Endothelial cell of umbilical vein (primary cell): ENCODE results near the gene MAST4. TPM values are rescaled to one million over a fixed set of nuclear protein-coding genes. Genes with fewer than 3 reads are reported as not detected.

Experiments
- BruUV-seq: library from RNA; stranded (reverse); fragments of 400-500 nt; replicated peaks from 2 replicates; lab custom pipeline; 2021; lab: Mats Ljungman, UMichigan
- CTCF ChIA-PET: fragments of 300-600, 350-600 bp; sonication (Branson Sonifier 250); formaldehyde crosslinking; loops from one replicate; lab custom pipeline; 2021; ENCODE audit warnings: antibody characterized with exemption, inconsistent platforms; lab: Charles Lee
- POLR2A ChIA-PET: fragments of 300-600, 350-600 bp; sonication (Branson Sonifier 250); formaldehyde crosslinking; loops from one replicate; lab custom pipeline; 2021; ENCODE audit warnings: antibody characterized with exemption, inconsistent platforms; lab: Charles Lee
- DNase-seq: peaks from one replicate; pipeline ENCODE4 v3.0.0-alpha.2; 2011; ENCODE audit warnings: low read depth, low spot score
- FAIRE-seq: peaks from 2 replicates; lab custom pipeline; 2011; peaks lifted over from hg19 to GRCh38; lab: Jason Lieb, UNC
- H2AFZ ChIP-seq: 2 replicates; pipeline ENCODE4 v1.6.0; 2012; ENCODE audit warnings: low read depth, low read length, control low read depth, inconsistent platforms
- H3K27ac ChIP-seq: 2 replicates; pipeline ENCODE4 v1.5.1; 2011; ENCODE audit warnings: low read depth, mild to moderate bottlenecking, control low read depth, low read length, moderate library complexity; ENCODE audit not compliant: insufficient read depth
- H3K27me3 ChIP-seq, 2 experiments: 2 replicates each; pipeline versions ENCODE4 v1.6.0 to v1.6.1; 2011; ENCODE audit warnings: low read length in 2 of 2, mixed read lengths in 1 of 2; ENCODE audit not compliant: control insufficient read depth in 2 of 2, insufficient read depth in 2 of 2
- H3K36me3 ChIP-seq, 2 experiments: 2 replicates in 1 of 2; 3 replicates in 1 of 2; pipeline ENCODE4 v1.5.1; 2011; ENCODE audit warnings: low read length in 2 of 2, mild to moderate bottlenecking in 1 of 2, moderate library complexity in 1 of 2; ENCODE audit not compliant: control insufficient read depth in 2 of 2, insufficient read depth in 2 of 2; ENCODE audit errors: extremely low read depth in 1 of 2
- H3K4me1 ChIP-seq: 3 replicates; pipeline ENCODE4 v1.5.1; 2011; ENCODE audit warnings: mild to moderate bottlenecking, low read length; ENCODE audit not compliant: control insufficient read depth, insufficient read depth; ENCODE audit errors: extremely low read depth
- H3K4me2 ChIP-seq: 2 replicates; pipeline ENCODE4 v1.6.1; 2011; ENCODE audit warnings: low read length, control low read depth, mixed read lengths; ENCODE audit not compliant: insufficient read depth
- H3K4me3 ChIP-seq, 3 experiments: fragments of 200-600 bp in 1 of 3; sonication (generic), shearing (Covaris generic) in 1 of 3; replicated peaks in 1 of 3; 2 replicates each; pipeline ENCODE4 v1.5.1; 2011 to 2016; ENCODE audit warnings: control low read depth in 3 of 3, low read length in 3 of 3, mild to moderate bottlenecking in 2 of 3, inconsistent platforms in 1 of 3, low read depth in 1 of 3, moderate library complexity in 1 of 3; ENCODE audit not compliant: insufficient read depth in 1 of 3
- H3K79me2 ChIP-seq: 2 replicates; pipeline ENCODE4 v1.6.0; 2012; ENCODE audit warnings: low read length, inconsistent platforms; ENCODE audit not compliant: control insufficient read depth, insufficient read depth
- H3K9ac ChIP-seq: replicated peaks from 2 replicates; pipeline ENCODE3; 2011; ENCODE audit warnings: low read length, control low read depth; ENCODE audit not compliant: insufficient read depth; ENCODE audit errors: extremely low read depth
- H3K9me1 ChIP-seq: replicated peaks from 3 replicates; pipeline ENCODE4 v1.6.0; 2011; ENCODE audit warnings: mild to moderate bottlenecking, low read length; ENCODE audit not compliant: control insufficient read depth, insufficient read depth; ENCODE audit errors: extremely low read depth
- H3K9me3 ChIP-seq: replicated peaks from 2 replicates; pipeline ENCODE4 v1.5.1; 2012; ENCODE audit warnings: low read length, inconsistent platforms; ENCODE audit not compliant: control insufficient read depth, insufficient read depth
- H4K20me1 ChIP-seq: replicated peaks from 2 replicates; pipeline ENCODE3; 2011; ENCODE audit warnings: mild to moderate bottlenecking, low read length; ENCODE audit not compliant: control insufficient read depth, insufficient read depth; ENCODE audit errors: extremely low read depth
- EZH2 ChIP-seq: IDR thresholded peaks from 2 replicates; pipeline ENCODE4 v1.6.1; 2012; ENCODE audit warnings: borderline replicate concordance, low read depth, mild to moderate bottlenecking, moderate library complexity, low read length, inconsistent platforms; ENCODE audit not compliant: severe bottlenecking
- FOS ChIP-seq: IDR thresholded peaks from 2 replicates; pipeline ENCODE4 v1.6.1; 2011; ENCODE audit warnings: mild to moderate bottlenecking, low read length, moderate library complexity, borderline replicate concordance; ENCODE audit not compliant: insufficient read depth
- GATA2 ChIP-seq: IDR thresholded peaks from 2 replicates; pipeline ENCODE4 v1.7.0; 2011; ENCODE audit warnings: low read depth, mild to moderate bottlenecking, moderate library complexity, mixed read lengths, low read length; ENCODE audit not compliant: insufficient read length, insufficient read depth
- JUN ChIP-seq: IDR thresholded peaks from 2 replicates; pipeline ENCODE4 v1.6.1; 2011; ENCODE audit warnings: borderline replicate concordance, low read depth; ENCODE audit not compliant: insufficient read length, insufficient read depth
- MYC ChIP-seq: IDR thresholded peaks from one replicate; pipeline ENCODE4 v1.6.1; 2011; ENCODE audit warnings: mild to moderate bottlenecking, low read depth, low read length
- POLR2A ChIP-seq: IDR thresholded peaks from 2 replicates; pipeline ENCODE4 v1.6.1; 2012; ENCODE audit warnings: low read depth, mild to moderate bottlenecking, control low read depth, low read length
- POLR2AphosphoS5 ChIP-seq: IDR thresholded peaks from 2 replicates; pipeline ENCODE4 v1.6.1; 2012; ENCODE audit warnings: low read depth, mild to moderate bottlenecking, control low read depth, low read length, moderate library complexity; ENCODE audit not compliant: insufficient read depth
- dilution Hi-C: fragments of 300-500 bp; cut with MboI; formaldehyde crosslinking; loops from one replicate; pipeline ENCODE4 v1.15.0; 2019; ENCODE audit warnings: low sequenced_read_pairs; ENCODE audit not compliant: extremely low pct_ligation_motif_present
- intact Hi-C: fragments of 100-400 bp; cut with micrococcal nuclease; formaldehyde crosslinking; loops from one replicate; pipeline ENCODE4 v1.10.0; 2022
- polyA plus RNA-seq, 4 experiments: library from polyadenylated mRNA; depleted of rRNA in 3 of 4; stranded (reverse) in 3 of 4; unstranded in 1 of 4; fragments of >200 nt; gene quantifications; 2 replicates each; pipeline versions ENCODE4 v1.2.1 to v1.2.3, GENCODE V29; 2011 to 2012; ENCODE audit warnings: missing spikeins in 1 of 4
- total RNA-seq: library from RNA; stranded (reverse); gene quantifications from 2 replicates; pipeline ENCODE4 v1.2.3, GENCODE V29; 2021
- TF ChIP-seq, protein P1 (sequence below): IDR thresholded peaks from 2 replicates; pipeline ENCODE4 v1.6.1; 2011; ENCODE audit not compliant: insufficient read depth, insufficient read length
- TF ChIP-seq, protein P2 (sequence below), 2 donors: IDR thresholded peaks; 1 replicate in 1 of 2; 2 replicates in 1 of 2; pipeline ENCODE4 v1.5.1; 2011; ENCODE audit warnings: low read length in 2 of 2, mild to moderate bottlenecking in 2 of 2, moderate library complexity in 2 of 2, control low read depth in 1 of 2, inconsistent platforms in 1 of 2, low read depth in 1 of 2; ENCODE audit not compliant: insufficient read depth in 1 of 2; ENCODE audit errors: extremely low read depth in 1 of 2

Gene MAST4
- total and polyA plus RNA-seq, 2 donors (not counting 3 experiments of a cell fraction or from before 2014, with no cell fraction given): 40.2 to 116 TPM

DNA sequence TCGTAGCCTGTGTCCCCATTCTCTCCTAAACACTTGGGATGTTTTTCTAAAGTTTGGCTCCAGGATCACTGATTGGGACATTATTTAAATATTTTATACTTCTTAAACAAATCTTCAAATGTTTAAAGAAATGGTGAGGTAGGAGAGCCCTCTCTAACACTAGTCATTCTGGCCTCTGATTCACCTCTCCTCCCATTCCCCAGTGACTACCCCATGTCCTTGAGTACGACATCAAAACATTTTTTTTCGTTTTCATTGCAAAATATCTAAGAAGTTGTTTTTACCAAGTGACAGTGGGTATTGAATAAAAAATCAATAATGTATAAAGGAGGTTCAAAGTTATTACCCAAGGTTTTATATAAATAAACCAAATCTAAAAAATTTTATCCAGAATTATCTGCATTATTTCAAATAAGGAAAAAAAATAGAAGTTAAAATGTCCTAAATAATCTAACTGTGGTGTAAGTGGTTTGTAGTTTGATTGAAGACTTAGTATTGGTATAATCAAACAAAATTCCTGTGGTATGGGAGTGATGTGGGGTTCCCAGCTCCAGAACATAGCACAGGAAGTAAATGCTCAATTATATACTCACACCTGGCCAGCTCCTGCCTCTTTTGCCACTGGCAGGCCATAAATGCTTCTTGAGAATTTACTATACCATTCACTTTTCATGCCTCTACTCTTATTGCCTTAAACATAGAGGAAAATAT lies 51.1 kb downstream of the MAST4 start:
- no TSS peak for BruUV-seq

More for the DNA sequence above, 51.1 kb downstream of the MAST4 start:
- no peak overlapping the region for H3K4me3 ChIP-seq
- no peaks in the 10 kb centered on the region for H3K9me3 ChIP-seq
- no peak for DNase-seq
- no peak overlapping the region for H3K9ac ChIP-seq
- TF ChIP-seq, protein P1, sequence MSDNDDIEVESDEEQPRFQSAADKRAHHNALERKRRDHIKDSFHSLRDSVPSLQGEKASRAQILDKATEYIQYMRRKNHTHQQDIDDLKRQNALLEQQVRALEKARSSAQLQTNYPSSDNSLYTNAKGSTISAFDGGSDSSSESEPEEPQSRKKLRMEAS: no peak
- TF ChIP-seq GATA2 (no peak), POLR2AphosphoS5 (no peak), MYC (no peak), EZH2 (no peak), JUN (no peak), FOS (no peak), POLR2A (no peak)
- TF ChIP-seq, protein P2, sequence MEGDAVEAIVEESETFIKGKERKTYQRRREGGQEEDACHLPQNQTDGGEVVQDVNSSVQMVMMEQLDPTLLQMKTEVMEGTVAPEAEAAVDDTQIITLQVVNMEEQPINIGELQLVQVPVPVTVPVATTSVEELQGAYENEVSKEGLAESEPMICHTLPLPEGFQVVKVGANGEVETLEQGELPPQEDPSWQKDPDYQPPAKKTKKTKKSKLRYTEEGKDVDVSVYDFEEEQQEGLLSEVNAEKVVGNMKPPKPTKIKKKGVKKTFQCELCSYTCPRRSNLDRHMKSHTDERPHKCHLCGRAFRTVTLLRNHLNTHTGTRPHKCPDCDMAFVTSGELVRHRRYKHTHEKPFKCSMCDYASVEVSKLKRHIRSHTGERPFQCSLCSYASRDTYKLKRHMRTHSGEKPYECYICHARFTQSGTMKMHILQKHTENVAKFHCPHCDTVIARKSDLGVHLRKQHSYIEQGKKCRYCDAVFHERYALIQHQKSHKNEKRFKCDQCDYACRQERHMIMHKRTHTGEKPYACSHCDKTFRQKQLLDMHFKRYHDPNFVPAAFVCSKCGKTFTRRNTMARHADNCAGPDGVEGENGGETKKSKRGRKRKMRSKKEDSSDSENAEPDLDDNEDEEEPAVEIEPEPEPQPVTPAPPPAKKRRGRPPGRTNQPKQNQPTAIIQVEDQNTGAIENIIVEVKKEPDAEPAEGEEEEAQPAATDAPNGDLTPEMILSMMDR (IDR thresholded peaks at IDR 0.05; ENCODE audit: extremely low read depth in 1 of 2, insufficient read depth in 1 of 2, low read depth in 1 of 2, low read length in 2 of 2): no peak
- no peak overlapping the region for H2AFZ ChIP-seq
- no peak overlapping the region for H3K27ac ChIP-seq
- H3K36me3 ChIP-seq: no peaks in the 10 kb centered on the region
- ChIA-PET POLR2A (no interaction called here), CTCF (no interaction called here)
- H3K4me2 ChIP-seq: no peak overlapping the region
- H4K20me1 ChIP-seq: no peaks in the 10 kb centered on the region
- no peak for FAIRE-seq
- dilution Hi-C loops (no loop called here), intact Hi-C loops (no loop called here)
- no peaks in the 10 kb centered on the region for H3K79me2 ChIP-seq
- H3K27me3 ChIP-seq: peaks cover 0 to 5% of the 10 kb centered on the region in 2 experiments
- H3K9me1 ChIP-seq: no peaks in the 10 kb centered on the region
- H3K4me1 ChIP-seq: no peaks in the 10 kb centered on the region
